ENCODE measurements around the gene ZNF337.

GRCh38 chr20:25730862-25731261 lies 34.2 kb upstream of the ZNF337 start:
- TF ChIP-seq CTCF (IDR thresholded peaks at IDR 0.05; ENCODE audit: low read length) (no peak), EZH2 (IDR thresholded peaks at IDR 0.05; ENCODE audit: borderline replicate concordance, low read length) (no peak)
